Measurements from ENCODE around the gene MIR17HG. TPM values are rescaled to one million over a fixed set of nuclear protein-coding genes. Genes with fewer than 3 reads are reported as not detected.

The MIR17HG gene
- polyA plus RNA-seq, 1 experiment: 0.25 TPM

GRCh38 chr13:91355826-91356710 is 8.6 kb downstream of the MIR17HG start:
- CTCF ChIA-PET: no interaction called here
- H3K27me3 ChIP-seq (ENCODE audit: control insufficient read depth, insufficient read depth, low read length): no peaks in the 10 kb centered on the region
- no peak for TF ChIP-seq CTCF (IDR thresholded peaks at IDR 0.05; ENCODE audit: insufficient read depth, low read depth, low read length)
- POLR2A ChIA-PET: no interaction called here
- DNase-seq (ENCODE audit: low read depth): no peak
- H3K4me3 ChIP-seq (ENCODE audit: low read depth, low read length): no peak overlapping the region
- no peaks in the 10 kb centered on the region; the same call in 1 of the 2 replicates for H3K36me3 ChIP-seq (ENCODE audit: control insufficient read depth, insufficient read depth, low read length)

GRCh38 chr13:91356919-91357612 is 9.6 kb downstream of the MIR17HG start:
- CTCF ChIA-PET: interaction anchor here (1.0 kb wide), 1 partner anchor 12 kb away, joined by 4 read pairs; no protein-coding TSS in a partner anchor
- DNase-seq (ENCODE audit: low read depth): no peak
- Histone ChIP-seq H3K4me3 (ENCODE audit: low read depth, low read length) (no peak overlapping the region), H3K36me3 (ENCODE audit: control insufficient read depth, insufficient read depth, low read length) (no peaks in the 10 kb centered on the region; the same call in 1 of the 2 replicates), H3K27me3 (ENCODE audit: control insufficient read depth, insufficient read depth, low read length) (no peaks in the 10 kb centered on the region)
- POLR2A ChIA-PET: no interaction called here
- TF ChIP-seq CTCF (IDR thresholded peaks at IDR 0.05; ENCODE audit: insufficient read depth, low read depth, low read length): no peak

GRCh38 chr13:91357613-91358386 is 10.3 kb downstream of the MIR17HG start:
- H3K36me3 ChIP-seq (ENCODE audit: control insufficient read depth, insufficient read depth, low read length): no peaks in the 10 kb centered on the region; the same call in 1 of the 2 replicates
- ChIA-PET CTCF (interaction anchor here (1.0 kb wide), 1 partner anchor 11 kb away, joined by 4 read pairs; no protein-coding TSS in a partner anchor), POLR2A (no interaction called here)
- no peak for TF ChIP-seq CTCF (IDR thresholded peaks at IDR 0.05; ENCODE audit: insufficient read depth, low read depth, low read length)
- no peak overlapping the region for H3K4me3 ChIP-seq (ENCODE audit: low read depth, low read length)
- DNase-seq (ENCODE audit: low read depth): no peak
- H3K27me3 ChIP-seq (ENCODE audit: control insufficient read depth, insufficient read depth, low read length): no peaks in the 10 kb centered on the region

GRCh38 chr13:91358387-91358782 is 10.9 kb downstream of the MIR17HG start:
- ChIA-PET POLR2A (no interaction called here), CTCF (interaction anchor here (1.5 kb wide), 1 partner anchor 9 kb away, joined by 5 read pairs; no protein-coding TSS in a partner anchor)
- TF ChIP-seq CTCF (IDR thresholded peaks at IDR 0.05; ENCODE audit: insufficient read depth, low read depth, low read length): no peak
- Histone ChIP-seq H3K27me3 (ENCODE audit: control insufficient read depth, insufficient read depth, low read length) (no peaks in the 10 kb centered on the region), H3K36me3 (ENCODE audit: control insufficient read depth, insufficient read depth, low read length) (no peaks in the 10 kb centered on the region; the same call in 1 of the 2 replicates), H3K4me3 (ENCODE audit: low read depth, low read length) (no peak overlapping the region)
- no peak for DNase-seq (ENCODE audit: low read depth)

Measured in BJ (cell line).